Thyroid gland (tissue), 4 donors: ENCODE data around the gene GEMIN4. TPM values are rescaled to one million over a fixed set of nuclear protein-coding genes. Genes with fewer than 3 reads are reported as not detected.
"Not testable (repeated sequence)": the region's sequence is repeated elsewhere in the genome, so short reads cannot be mapped to it uniquely, and the experiment has no call there.

ENCODE experiments used
- DNase-seq, 2 donors: peaks; one replicate each; pipeline ENCODE4 v3.0.0-alpha.2; 2019
- H3K27ac ChIP-seq, 3 donors: fragments of 200-600 bp; sonication (generic); 1 replicate in 2 of 3; 2 replicates in 1 of 3; pipeline ENCODE4 v1.5.1; 2016 to 2019; ENCODE audit warnings: mild to moderate bottlenecking in 1 of 3, moderate library complexity in 1 of 3
- H3K27me3 ChIP-seq: fragments of 200-600 bp; sonication (generic); one replicate; pipeline ENCODE4 v1.5.1; 2019
- H3K36me3 ChIP-seq, 2 donors: fragments of 200-600 bp; sonication (generic); one replicate each; pipeline ENCODE4 v1.5.1; 2016 to 2019
- H3K4me1 ChIP-seq, 2 donors: fragments of 200-600 bp; sonication (generic); one replicate each; pipeline ENCODE4 v1.5.1; 2017 to 2019
- H3K4me3 ChIP-seq, 3 donors: fragments of 200-600 bp; sonication (generic); replicated peaks in 1 of 3; 1 replicate in 2 of 3; 2 replicates in 1 of 3; pipeline ENCODE4 v1.5.1; 2016; ENCODE audit warnings: mild to moderate bottlenecking in 1 of 3
- H3K9me3 ChIP-seq: fragments of 200-600 bp; sonication (generic); one replicate; pipeline ENCODE4 v1.5.1; 2017
- CTCF ChIP-seq, 6 experiments: fragments of 200-600 bp in 3 of 6; fragments of 450-650 bp in 3 of 6; sonication (generic) in 3 of 6; IDR thresholded peaks; one replicate each; pipeline ENCODE4 v1.5.1; 2016 to 2019; ENCODE audit warnings: antibody characterized with exemption in 6 of 6, mild to moderate bottlenecking in 2 of 6, inconsistent platforms in 1 of 6, moderate library complexity in 1 of 6
- POLR2A ChIP-seq, 2 donors: fragments of 450-650 bp; IDR thresholded peaks; one replicate each; pipeline ENCODE4 v1.6.1; 2017; ENCODE audit warnings: antibody characterized with exemption in 2 of 2, mild to moderate bottlenecking in 2 of 2, moderate library complexity in 1 of 2
- WGBS, 2 donors: methylation state at CpG; one replicate each; pipeline ENCODE4 v1.1.5; 2017; 5-methylcytosine and 5-hydroxymethylcytosine counted together
- intact Hi-C: fragments of 100-400 bp; cut with DNase I; formaldehyde crosslinking; loops from one replicate; pipeline ENCODE4 v1.15.1; 2023
- total RNA-seq, 4 donors: library from RNA; depleted of rRNA; stranded (reverse); fragments of >200 nt; gene quantifications; one replicate each; pipeline ENCODE4 v1.2.3, GENCODE V29; 2016

Gene GEMIN4
- total RNA-seq, 4 donors from 2014 or later = 28.5 to 34.8 (median 31.6) TPM

DNA sequence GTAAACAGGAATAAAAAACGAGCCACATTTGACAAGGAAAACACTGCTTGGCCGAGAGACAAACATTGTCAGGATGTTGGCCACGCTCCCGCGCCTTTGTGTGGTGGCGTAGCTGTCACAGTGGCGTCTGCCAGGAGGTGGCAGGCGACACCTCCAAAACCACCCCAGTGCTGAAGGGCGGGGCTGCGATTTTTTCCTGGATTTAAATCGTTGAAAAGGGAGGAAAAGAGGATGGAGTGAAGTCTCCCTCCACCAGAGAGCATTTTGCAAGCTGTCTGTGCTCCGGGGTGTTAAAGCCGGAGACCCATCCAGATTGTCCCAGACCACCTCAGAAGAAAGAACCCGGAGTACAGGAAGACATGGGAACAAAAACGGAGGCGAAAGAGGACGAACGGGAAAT lies 42.8 kb upstream of the GEMIN4 start:
- Histone ChIP-seq H3K27ac (peak overlapping the region in 1 of 3 donors; percentile 44), H3K36me3 (peaks cover 10% of the 10 kb centered on the region in 2 donors), H3K4me1 (peaks cover 0 to 14% of the 10 kb centered on the region in 2 donors), H3K4me3 (no peak overlapping the region), H3K9me3 (no peaks in the 10 kb centered on the region), H3K27me3 (no peaks in the 10 kb centered on the region)
- no peak for TF ChIP-seq POLR2A (IDR thresholded peaks at IDR 0.05)
- peak; percentile 55 to 90 (median 82) for TF ChIP-seq CTCF (IDR thresholded peaks at IDR 0.05)
- WGBS, 2 donors = 12 to 16% methylated on average over 18 of the region's 18 CpGs
- intact Hi-C loops = loop anchor here (10.0 kb wide), 1 partner anchor 260 kb away; no protein-coding TSS in a partner anchor
- DNase-seq = peak; percentile 82 to 89

DNA sequence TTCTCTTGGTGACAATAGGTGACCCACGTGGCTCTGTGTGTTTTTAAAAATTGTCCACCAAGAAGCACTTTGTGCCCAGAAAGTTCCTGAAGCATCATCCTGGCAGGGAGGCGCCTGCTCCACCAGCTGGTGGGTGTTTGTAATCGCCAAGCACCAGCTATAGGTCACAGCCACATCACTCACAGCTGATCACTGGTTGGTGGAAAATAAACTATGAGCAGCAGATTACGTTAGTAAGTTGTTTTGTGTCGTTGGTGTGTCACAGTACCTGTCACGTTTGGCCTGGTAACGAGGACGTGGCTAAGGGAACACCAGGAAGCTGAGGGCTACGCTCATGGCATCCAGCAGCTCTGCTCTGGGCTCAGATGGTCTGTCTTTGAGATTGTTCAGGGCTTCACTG lies 40.2 kb upstream of the GEMIN4 start:
- intact Hi-C loops = loop anchor here (10.0 kb wide), 1 partner anchor 263 kb away; no protein-coding TSS in a partner anchor
- no peak for TF ChIP-seq POLR2A (IDR thresholded peaks at IDR 0.05)
- TF ChIP-seq CTCF (IDR thresholded peaks at IDR 0.05) = no peak
- Histone ChIP-seq H3K36me3 (peaks cover 25 to 32% of the 10 kb centered on the region in 2 donors), H3K4me1 (peaks cover 0 to 14% of the 10 kb centered on the region in 2 donors), H3K27me3 (no peaks in the 10 kb centered on the region), H3K27ac (no peak overlapping the region), H3K4me3 (no peak overlapping the region), H3K9me3 (no peaks in the 10 kb centered on the region)
- WGBS, 2 donors = 81 to 84% methylated on average over 9 of the region's 9 CpGs
- no peak for DNase-seq

DNA sequence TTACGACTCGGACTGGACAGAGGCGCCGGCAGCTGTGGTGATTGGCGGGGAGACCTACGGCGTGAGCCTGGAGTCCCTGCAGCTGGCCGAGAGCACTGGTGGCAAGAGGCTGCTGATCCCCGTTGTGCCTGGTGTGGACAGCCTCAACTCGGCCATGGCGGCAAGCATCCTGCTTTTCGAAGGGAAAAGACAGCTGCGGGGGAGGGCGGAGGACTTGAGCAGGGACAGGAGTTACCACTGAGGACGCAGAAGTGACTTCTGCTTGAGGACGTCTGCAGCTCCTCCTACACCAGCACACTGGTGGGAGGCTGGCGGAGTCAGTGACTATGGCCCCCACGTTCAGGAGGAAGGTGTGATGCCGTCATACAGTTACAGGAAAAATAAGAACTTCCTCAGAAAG lies 39.8 kb upstream of the GEMIN4 start:
- intact Hi-C loops = loop anchor here (10.0 kb wide), 1 partner anchor 263 kb away; no protein-coding TSS in a partner anchor
- WGBS, 2 donors = 94 to 95% methylated on average over 19 of the region's 19 CpGs
- Histone ChIP-seq H3K9me3 (no peaks in the 10 kb centered on the region), H3K36me3 (peaks cover 25 to 32% of the 10 kb centered on the region in 2 donors), H3K4me1 (peaks cover 0 to 14% of the 10 kb centered on the region in 2 donors), H3K27me3 (no peaks in the 10 kb centered on the region), H3K4me3 (no peak overlapping the region), H3K27ac (no peak overlapping the region)
- DNase-seq = no peak
- no peak for TF ChIP-seq CTCF (IDR thresholded peaks at IDR 0.05)
- no peak for TF ChIP-seq POLR2A (IDR thresholded peaks at IDR 0.05)

DNA sequence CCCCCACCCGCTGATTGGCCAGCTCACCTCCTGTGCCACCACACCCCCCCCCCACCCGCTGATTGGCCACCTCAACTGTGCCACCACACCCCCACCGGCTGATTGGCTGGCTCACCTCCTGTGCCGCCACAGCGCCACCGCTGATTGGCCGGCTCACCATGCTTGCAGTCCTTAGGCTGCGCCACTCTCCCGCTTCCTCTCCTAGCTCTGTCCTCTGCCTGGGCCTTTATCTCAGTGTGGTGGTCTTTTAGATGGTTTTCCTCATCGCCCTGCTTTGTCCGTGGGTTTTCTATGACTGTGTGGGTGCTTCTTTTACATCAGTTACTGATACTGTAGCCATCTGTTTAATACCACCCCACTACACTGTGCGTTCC lies 38.8 kb upstream of the GEMIN4 start:
- peaks cover 25 to 32% of the 10 kb centered on the region in 2 donors for H3K36me3 ChIP-seq

DNA sequence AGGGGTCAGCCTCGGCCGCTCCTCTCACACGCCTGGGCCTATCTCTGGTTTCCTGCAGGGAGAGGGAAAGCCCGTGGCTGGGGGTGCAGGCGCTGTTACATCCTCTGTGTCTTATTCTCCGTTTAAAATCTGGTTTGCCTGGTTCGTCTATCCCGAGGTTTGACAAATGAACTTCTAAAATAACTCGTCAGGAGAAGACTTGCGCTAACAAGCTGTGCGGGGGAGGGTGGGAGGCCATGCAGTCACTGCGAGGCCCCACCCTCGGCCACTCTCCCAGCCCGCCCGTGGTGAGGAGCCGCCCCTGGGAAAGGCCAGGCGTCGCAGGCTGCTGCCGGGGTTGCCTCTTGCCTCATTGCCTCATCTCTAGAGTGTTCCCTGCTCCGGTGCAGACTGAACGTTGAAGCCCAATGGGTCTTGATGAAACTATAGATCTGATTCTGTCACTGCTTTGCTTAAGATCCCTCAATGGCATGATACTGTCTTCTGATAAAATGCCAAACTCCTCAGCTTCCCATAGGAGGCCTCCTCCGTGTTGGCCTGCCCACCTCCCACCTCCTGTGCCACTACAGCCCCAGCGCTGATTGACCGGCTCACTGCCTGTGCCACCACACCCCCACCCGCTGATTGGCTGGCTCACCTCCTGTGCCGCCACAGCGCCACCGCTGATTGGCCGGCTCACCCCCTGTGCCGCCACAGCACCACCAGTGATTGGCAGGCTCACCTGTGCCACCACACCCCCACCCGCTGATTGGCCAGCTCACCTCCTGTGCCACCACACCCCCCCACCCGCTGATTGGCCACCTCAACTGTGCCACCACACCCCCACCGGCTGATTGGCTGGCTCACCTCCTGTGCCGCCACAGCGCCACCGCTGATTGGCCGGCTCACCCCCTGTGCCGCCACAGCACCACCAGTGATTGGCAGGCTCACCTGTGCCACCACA lies 38.1 kb upstream of the GEMIN4 start:
- H3K4me3 ChIP-seq, H3K9me3 ChIP-seq, H3K27ac ChIP-seq, H3K27me3 ChIP-seq, H3K4me1 ChIP-seq: not testable (repeated sequence)
- intact Hi-C loops = loop anchor here (10.0 kb wide), 1 partner anchor 265 kb away; no protein-coding TSS in a partner anchor
- H3K36me3 ChIP-seq = peaks cover 25 to 32% of the 10 kb centered on the region in 2 donors
- DNase-seq = peak; percentile 17 to 40
- 72 to 75% methylated on average over 24 to 32 of the region's 38 CpGs for WGBS, 2 donors

More for the DNA sequence above, 38.8 kb upstream of the GEMIN4 start:
- not testable (repeated sequence) for H3K4me3 ChIP-seq, H3K27ac ChIP-seq, H3K27me3 ChIP-seq, DNase-seq, H3K9me3 ChIP-seq
- intact Hi-C loops = loop anchor here (10.0 kb wide), 1 partner anchor 264 kb away; no protein-coding TSS in a partner anchor
- peaks cover 0 to 14% of the 10 kb centered on the region in 2 donors for H3K4me1 ChIP-seq
- 72 to 80% methylated on average over 10 of the region's 12 CpGs for WGBS, 2 donors
